Measurements from ENCODE around the gene SLN. TPM values are rescaled to one million over a fixed set of nuclear protein-coding genes. Genes with fewer than 3 reads are reported as not detected.

SLN gene
- polyA plus RNA-seq, 3 donors: 0.18 to 0.37 (median 0.30) TPM

DNA sequence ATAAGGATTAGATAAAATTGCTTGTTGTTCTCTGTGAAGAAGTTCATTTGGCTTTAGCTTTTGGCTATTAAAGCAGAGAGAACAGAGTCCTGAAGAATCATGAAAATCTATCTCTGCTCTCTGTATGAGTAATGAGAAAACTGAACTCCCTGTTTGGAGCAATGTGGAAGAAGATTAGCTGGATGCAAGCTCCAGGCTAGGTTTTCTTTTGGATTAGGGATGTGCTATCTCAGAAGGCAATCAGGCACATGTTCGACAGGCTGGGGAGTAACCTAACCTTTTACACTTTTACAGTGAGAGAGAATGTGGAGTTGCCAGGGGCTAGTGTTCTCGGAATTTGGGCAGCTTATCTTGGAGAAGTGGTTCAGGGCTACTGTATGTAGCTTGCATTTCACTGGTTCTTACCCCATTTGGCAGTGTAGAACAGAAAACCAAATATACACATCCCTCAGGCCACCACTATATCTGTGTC is 8.5 kb upstream of the SLN start:
- DNase-seq (ENCODE audit: low read depth in 3 of 3, low spot score in 2 of 3): no peak

GRCh38 chr11:107719557-107720302 is 7.9 kb upstream of the SLN start:
- no peak for DNase-seq (ENCODE audit: low read depth in 3 of 3, low spot score in 2 of 3)

DNA sequence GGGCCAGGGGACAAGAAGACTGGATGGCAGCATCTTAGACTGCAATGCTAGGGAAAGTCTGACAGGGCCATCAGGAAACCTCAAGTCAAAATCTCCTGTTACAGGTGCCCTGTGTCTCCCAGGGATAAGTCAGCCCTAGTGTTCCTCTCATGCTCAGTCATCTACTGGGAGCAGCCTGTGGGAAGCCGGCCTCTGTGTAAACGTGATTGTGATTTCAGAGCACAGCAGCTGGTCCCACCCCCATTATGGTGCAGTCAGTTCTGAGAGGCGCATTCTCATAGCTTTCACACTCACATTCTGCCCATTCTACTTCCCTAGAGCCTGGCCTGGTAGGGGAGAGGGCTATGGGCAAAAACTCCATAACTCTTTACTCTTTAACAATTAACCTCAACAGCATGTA is 7.2 kb upstream of the SLN start:
- no peak for DNase-seq (ENCODE audit: low read depth in 3 of 3, low spot score in 2 of 3)

DNA sequence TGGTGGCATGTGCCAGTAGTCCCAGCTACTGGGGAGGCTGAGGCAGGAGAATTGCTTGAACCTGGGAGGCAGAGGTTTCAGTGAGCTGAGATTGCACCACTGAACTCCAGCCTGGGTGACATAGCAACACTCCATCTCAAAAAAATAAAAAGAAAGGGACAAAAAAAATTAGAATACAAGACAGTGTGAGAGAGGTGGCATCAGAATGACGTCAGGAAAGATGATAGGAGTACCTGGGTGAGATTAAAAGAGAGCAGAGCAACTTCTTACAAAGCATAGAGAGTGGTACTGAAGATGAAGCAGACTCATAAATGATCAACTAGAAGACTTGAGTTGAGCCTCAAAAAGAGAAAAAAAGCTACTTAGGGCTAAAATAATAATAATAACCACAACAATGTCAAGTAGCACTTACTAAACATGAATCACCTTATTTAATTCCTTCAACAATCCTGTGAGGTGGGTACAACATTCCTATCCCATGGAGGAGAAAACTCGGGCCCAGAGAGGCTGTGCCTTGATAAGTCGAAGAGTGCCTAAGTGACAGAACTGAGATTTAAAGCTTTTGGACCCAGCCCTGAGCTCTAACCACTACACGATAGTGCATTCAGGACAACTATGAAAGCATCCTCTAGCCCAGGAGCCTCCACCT is 5.2 kb upstream of the SLN start:
- no peak for DNase-seq (ENCODE audit: low read depth in 3 of 3, low spot score in 2 of 3)

DNA sequence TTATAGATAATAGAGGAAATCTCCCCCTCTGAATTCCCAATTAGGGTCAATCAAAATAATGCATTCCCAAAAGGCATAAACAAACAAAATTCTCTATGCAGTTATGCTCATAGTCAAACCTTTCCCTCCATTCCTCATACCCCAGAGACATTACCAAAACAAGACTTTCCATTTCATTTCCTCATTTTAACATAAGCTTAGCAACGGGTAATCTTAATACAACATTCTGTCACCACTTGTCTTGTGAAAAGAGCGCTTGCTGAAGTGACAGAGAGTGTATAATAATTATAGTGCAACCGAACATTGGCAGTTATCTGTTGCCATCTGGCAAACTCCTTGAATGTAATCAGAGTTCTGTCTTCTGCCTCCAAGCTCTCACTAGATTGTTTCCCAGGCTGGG is 1.2 kb upstream of the SLN start:
- no peak for DNase-seq (ENCODE audit: low read depth in 3 of 3, low spot score in 2 of 3)

DNA sequence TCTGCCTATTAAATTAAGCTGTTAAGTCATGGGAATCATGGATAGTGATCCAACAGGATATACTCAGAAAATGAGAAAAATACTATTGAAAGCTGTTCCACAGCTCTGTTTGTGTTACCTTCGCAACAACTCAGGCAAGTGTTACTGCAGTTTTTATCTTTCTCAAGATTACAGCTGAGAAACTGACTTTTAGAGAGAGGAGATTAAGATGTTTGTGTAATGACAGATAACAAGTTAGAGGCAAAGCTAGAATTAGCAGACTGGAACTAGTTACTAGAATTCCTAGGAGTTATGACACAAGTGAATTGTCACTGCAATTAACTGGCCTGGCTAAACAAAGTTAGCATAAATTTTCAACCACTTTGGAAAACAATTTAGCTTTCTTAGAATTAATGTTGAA is 1.6 kb downstream of the SLN start:
- no peak for DNase-seq (ENCODE audit: low read depth in 3 of 3, low spot score in 2 of 3)

- DNase-seq (ENCODE audit: low read depth in 3 of 3, low spot score in 2 of 3): no peak
These were observed 3.1 kb downstream of the SLN start for GRCh38 chr11:107708792-107709191.

DNA sequence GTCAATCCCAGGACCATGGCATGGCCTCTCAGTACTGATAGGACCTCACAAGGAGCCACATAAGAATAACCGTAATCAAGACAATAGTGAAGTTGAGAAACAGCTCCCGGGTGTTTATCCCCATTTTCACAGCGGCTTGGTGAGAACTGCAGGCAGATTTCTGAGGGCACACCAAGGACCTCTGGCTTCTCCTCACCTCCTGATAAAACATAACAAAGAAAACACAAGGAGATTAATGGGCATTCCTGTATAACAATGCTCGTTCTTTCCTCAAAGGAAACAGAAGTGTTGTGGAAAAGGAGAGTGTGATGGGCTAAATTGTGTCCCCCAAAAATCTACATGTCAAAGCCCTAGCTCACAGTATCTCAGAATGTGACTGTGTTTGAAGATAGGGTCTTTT is 4.0 kb downstream of the SLN start:
- no peak for DNase-seq (ENCODE audit: low read depth in 3 of 3, low spot score in 2 of 3)

GRCh38 chr11:107707215-107707671 is 4.6 kb downstream of the SLN start:
- DNase-seq (ENCODE audit: low read depth in 3 of 3, low spot score in 2 of 3): no peak

DNA sequence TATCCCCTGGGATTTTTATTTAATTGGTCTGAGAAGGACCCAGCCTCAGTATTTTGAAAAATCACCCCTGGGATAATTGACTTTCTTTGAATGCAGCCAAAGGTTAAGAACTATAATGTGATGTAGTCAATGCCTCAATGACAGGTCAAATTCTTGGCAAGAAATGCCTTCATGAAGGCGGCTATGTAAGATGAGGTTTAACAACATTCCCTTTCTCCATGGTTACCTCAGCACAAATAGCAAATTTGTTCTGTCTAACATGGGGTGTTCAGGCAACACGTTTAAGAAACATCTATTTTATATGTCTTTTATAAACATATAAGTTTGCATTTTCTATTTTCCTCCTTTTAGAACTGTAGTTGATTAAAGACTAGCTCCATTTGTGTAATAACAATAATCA is 5.3 kb downstream of the SLN start:
- no peak for DNase-seq (ENCODE audit: low read depth in 3 of 3, low spot score in 2 of 3)

DNA sequence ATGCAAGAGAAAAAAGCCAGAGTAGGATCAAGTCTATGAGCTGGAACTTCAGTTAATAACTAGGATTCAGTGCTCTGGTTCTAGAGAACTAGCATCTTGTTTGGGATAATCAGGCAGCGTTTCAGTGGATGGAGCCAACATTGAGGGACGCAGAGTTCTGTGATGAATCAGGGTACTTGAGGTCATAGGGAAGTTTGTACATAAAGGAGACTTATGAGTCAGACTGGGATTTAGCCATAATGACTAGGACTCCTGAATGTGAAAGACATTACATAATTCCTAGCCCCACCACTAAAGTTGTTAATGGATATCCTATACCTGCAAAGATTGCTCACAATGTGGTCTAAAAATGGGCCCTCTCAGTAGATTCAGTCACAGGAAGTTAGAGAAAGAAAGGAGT is 6.8 kb downstream of the SLN start:
- DNase-seq (ENCODE audit: low read depth in 3 of 3, low spot score in 2 of 3): no peak

- no peak for DNase-seq (ENCODE audit: low read depth in 3 of 3, low spot score in 2 of 3)
These were observed 7.4 kb downstream of the SLN start for GRCh38 chr11:107704451-107704850.

DNA sequence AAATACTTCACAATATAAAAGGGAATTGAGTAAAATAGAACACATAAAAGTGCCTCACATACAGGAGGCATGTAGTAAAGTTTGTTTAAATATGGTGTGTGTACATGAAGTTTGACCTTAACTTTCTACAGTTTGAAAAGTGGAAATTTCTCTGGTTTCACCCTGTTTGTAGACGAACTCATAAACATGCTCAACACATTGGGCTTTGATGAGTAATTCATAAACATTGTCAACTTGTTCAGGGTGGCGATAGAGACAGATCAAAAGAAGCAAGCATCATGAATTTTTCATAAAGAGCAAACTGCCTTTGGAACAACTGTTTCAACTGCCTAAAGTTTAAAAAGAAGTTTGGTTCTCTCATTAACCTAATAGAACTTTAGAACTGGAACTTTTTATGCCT is 9.1 kb downstream of the SLN start:
- DNase-seq (ENCODE audit: low read depth in 3 of 3, low spot score in 2 of 3): no peak

GRCh38 chr11:107702109-107702660 is 9.7 kb downstream of the SLN start:
- no peak for DNase-seq (ENCODE audit: low read depth in 3 of 3, low spot score in 2 of 3)

DNA sequence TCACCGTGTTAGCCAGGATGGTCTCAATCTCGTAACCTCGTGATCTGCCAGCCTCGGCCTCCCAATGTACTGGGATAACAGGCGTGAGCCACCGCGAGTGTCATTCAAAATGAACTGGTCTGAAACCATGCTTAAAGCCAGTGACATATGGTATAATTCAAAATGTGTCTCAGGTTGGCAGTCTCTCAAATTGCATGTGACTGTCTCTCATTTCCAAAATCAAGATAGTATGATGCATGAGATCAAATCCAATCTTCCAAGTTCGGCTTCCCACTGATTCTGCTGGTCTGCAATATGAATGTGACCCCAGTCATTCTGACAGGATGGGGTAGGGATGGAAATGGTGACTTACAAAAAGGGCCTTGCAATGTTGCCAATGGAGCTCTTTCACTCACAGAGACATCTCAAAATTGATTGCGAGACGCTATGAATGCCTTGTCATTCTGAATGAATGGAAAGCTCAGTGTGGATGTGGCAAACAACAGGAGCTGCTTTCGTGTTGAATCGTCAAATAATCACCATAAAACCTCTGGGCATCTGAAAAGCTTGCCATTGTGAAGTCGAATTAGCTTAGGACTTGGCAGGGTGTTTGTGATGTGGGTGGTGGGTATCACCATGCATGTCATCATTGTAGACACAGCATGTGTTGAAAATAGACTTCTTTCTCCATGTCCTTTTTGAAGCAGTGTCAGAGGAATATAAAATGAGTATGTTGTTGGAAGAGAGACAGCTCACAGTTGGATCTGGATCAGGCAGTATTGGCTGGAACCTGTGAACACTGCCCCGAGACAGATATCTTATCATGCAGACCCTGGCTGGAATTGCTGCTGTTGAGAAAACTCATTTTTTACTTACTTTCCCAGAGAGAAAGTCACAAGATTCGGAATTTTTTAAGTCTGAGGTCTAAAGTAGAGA is 12.2 kb downstream of the SLN start:
- DNase-seq (ENCODE audit: low read depth in 3 of 3, low spot score in 2 of 3): no peak

- no peak for DNase-seq (ENCODE audit: low read depth in 3 of 3, low spot score in 2 of 3)
These were observed 14.6 kb downstream of the SLN start for GRCh38 chr11:107697291-107697690.

GRCh38 chr11:107696140-107696539 is 15.7 kb downstream of the SLN start:
- no peak for DNase-seq (ENCODE audit: low read depth in 3 of 3, low spot score in 2 of 3)

- no peak for DNase-seq (ENCODE audit: low read depth in 3 of 3, low spot score in 2 of 3)
These were observed 16.4 kb downstream of the SLN start for GRCh38 chr11:107695446-107695845.

DNA sequence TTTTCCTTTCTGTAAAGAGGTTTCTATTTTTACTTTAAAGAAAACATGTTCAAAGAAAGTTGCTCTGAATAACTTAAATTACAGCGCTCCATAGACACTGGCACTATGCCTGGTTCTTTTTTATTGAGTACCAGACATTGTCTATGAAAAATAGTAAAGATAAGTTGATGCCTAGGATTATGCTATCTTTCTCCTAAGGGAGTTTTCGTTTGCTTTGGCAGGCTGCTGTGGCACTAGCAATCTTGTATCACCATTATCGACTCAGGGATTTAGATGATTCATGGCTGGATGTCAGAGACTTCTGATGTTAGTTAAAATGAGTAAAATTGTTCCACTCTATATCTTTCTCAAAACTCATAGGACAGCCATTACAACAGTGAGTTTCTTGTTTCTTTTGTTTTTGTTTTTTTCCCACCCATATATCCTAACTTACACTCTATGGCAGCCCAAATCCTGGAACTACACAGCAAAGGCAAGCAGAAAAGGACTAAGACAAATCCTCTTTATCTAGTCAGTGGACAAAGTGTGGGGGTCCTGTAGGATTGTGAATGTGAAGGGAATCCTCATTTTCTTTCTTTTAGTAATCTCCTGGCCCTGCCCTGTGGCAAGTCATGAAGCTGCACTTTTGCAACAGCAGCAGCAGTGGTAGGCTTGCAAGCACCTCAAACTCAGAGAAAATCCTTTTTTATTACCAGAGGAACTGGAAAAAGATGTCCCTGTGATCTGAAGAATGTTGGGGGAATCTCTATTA is 20.7 kb downstream of the SLN start:
- DNase-seq (ENCODE audit: low read depth in 3 of 3, low spot score in 2 of 3): no peak

Measured in right renal cortex interstitium (tissue), 3 donors.